GM13977 (cell line): Measurements from ENCODE around the gene ZNF618.

ENCODE experiments used
- DNase-seq: peaks from one replicate; pipeline ENCODE4 v3.0.0; 2012; ENCODE audit warnings: low spot score
- in situ Hi-C: fragments of 300-500 bp; cut with MboI; formaldehyde crosslinking; loops from one replicate; pipeline ENCODE4 v1.12.0; 2022; ENCODE audit warnings: low sequenced_read_pairs, low pct_unique_long_range_greater_than_20kb, mixed read lengths, inconsistent platforms; ENCODE audit not compliant: unreplicated experiment
- TF ChIP-seq, protein P1 (sequence below): IDR thresholded peaks from 2 replicates; pipeline ENCODE4 v1.5.1; 2012; ENCODE audit warnings: mild to moderate bottlenecking, control low read depth; ENCODE audit not compliant: insufficient read depth; ENCODE audit errors: extremely low read depth, missing control alignments

The ZNF618 gene

DNA sequence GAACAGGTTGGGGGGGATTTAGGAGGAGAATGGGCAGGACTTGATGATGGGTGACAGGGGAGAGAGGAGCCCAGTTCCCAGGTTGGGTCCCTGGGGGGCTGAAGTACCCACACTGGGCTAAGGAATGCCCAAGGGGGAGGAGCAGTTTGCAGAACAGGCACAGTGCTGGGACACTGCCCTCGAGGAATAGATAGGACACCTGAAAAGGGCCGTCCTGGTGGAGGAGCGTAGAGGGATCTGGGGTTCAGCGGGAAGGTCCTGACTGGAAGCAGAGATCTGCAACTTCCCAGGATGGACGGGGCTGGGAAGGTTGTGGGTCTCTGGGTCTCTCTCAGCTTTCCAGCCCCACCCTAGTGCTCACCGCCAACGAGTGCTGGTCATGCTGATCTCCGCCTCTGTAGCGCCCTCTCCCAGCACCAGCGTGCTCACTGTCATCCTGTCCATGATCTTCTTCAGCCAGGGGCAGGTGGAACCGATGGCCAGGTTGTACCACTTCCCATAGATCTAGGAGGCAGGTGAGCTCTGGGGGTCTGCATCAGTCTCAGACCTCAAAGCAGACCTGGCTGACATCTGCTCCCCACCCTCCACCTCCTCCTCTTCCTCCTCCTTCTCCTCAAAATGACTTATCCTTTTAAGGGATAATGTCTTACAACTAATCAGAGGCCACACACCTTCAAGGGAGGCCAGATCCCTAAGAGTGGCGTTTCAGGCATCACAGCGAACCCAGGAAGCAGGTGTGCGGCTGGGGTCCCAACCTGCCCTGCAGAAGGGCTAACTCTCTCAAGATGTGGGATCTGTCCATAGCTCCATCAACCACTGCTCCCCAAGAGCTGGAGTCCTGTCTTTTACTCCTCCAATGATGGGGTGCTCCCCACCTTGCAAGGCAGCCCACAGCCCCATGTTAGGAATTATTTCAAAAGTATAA lies 200.4 kb downstream of the ZNF618 start:
- in situ Hi-C loops = no loop called here
- no peak for DNase-seq
- TF ChIP-seq, protein P1, sequence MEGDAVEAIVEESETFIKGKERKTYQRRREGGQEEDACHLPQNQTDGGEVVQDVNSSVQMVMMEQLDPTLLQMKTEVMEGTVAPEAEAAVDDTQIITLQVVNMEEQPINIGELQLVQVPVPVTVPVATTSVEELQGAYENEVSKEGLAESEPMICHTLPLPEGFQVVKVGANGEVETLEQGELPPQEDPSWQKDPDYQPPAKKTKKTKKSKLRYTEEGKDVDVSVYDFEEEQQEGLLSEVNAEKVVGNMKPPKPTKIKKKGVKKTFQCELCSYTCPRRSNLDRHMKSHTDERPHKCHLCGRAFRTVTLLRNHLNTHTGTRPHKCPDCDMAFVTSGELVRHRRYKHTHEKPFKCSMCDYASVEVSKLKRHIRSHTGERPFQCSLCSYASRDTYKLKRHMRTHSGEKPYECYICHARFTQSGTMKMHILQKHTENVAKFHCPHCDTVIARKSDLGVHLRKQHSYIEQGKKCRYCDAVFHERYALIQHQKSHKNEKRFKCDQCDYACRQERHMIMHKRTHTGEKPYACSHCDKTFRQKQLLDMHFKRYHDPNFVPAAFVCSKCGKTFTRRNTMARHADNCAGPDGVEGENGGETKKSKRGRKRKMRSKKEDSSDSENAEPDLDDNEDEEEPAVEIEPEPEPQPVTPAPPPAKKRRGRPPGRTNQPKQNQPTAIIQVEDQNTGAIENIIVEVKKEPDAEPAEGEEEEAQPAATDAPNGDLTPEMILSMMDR = no peak

DNA sequence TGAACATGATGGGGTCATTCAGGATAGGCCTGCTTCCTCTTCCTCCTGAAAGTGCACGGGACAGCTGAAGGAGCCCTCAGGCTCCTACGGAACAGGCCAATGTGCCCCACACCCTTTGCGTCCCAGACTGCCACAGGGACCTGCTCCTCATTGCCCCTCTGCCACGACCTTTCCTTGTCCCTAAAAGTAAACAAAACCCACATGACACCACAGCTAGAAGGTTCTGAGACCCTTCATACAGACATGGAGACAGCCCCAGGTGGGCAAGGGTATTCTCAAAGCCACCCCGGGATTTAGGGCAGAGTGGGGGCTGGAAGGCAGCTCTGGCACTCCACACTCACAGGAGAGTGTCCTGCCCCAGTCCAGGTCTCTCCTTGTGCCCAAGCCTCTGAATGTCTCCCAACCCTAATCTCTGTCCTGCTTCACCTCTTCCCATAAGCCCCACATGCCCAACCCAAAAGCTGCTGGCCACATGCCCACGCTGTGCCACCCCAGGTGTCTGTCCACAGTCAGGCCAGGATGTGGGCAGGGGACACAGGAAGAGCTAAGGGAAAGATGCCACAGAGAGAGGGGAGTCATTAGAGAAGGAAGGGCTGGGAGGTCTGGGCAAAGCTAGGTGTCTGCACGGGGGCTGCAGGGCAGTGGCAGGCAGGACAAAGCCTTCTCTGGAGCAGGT lies 201.2 kb downstream of the ZNF618 start:
- TF ChIP-seq, protein P1 = no peak
- in situ Hi-C loops = no loop called here
- DNase-seq = no peak

DNA sequence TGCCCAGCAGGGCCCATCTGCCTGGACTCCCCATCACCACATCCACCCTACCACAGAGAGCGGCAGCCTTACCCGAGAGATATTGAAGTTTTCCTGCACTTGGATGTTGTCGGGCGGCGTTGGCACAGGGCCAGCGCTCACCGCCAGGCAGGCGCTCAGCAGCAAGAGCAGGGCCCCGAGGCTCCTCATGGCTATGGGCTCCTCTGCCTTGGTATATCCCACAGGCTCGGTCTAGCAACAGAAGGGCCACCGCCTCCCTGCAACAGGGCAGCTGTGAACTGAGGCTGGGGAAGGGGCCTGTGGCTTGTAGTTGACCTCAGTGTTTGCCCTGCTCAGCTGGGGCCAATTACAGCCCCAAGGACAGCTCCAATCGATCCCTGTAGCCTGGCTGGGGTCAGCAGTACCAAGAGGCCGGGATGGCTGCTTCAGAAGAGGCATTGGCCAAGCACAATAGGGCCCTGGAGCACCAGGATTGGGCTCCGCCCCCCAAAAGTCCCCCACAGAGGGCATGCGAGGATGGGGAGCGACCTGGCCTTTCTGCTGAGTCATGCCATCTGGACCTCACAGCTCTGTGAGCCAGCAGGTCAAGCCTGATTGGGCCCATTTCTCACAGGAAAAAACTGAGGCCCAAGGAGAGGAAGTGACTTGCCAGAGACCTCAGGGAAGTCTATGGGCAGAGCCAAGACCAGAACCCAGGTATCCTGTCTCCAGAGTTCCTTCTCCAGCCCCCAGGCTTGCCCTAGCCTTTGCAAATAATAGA lies 202.1 kb downstream of the ZNF618 start, which contains the start of gene AMBP:
AMBP (minus strand) TSS at position 280 of the 760 bp plus-strand sequence; CDS start at position 189, 91 bp downstream.
- in situ Hi-C loops = no loop called here

DNA sequence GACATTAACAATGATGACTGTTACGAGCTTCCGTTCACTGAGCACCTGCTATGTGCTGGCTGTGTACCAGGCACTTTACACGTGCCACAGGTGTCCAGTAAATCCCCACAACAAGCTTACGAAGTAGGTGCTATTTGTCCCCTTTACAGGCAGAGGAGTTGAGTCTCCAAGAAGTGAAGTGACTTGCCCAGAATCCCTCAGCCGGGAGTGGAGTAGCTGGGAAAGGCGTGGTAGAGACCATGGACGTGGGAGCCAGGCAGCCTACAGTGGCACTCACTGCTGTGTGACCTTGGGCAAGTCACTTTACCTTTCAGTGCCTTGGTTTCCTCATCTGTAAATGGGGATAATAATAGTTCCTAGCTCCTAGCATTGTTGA lies 202.7 kb downstream of the ZNF618 start:
- in situ Hi-C loops = no loop called here
- DNase-seq = no peak
- TF ChIP-seq, protein P1 = no peak

More for the DNA sequence above, 202.1 kb downstream of the ZNF618 start, which contains the start of gene AMBP:
- TF ChIP-seq, protein P1 = no peak
- no peak for DNase-seq

DNA sequence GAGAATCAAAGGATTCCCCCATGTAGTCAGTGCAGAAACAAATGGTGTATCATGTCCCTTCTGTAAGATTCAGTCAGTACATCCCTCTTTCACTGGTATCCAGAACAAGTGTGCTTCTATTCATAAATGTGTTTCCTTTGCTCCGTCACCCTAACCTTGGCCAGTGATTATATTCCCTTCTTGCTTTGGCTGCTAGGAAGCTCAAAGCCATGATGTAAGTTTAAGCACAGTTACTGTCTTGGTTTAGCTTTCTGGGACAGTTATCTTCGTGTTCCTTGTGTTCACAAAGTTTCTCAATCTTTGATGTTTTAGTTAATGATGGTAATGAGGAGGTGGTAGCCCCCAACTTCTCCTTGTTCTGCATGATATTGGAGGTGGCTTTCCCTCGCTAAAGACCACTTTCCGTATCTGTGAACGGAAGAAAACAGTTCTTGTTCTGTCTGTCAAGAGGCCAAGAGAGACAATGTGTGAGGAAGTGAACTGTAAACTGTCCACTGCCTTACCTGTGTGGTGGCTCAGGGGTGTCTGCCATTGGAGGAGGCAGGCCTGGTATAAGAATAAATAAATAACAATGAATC lies 204.2 kb downstream of the ZNF618 start:
- in situ Hi-C loops = no loop called here
- TF ChIP-seq, protein P1 = no peak
- DNase-seq = no peak
